ENCODE data around the gene PLEKHG4B. TPM values are rescaled to one million over a fixed set of nuclear protein-coding genes. Genes with fewer than 3 reads are reported as not detected.
"Not testable (repeated sequence)": the region's sequence is repeated elsewhere in the genome, so short reads cannot be mapped to it uniquely, and the experiment has no call there.

The PLEKHG4B gene
- polyA plus RNA-seq, 12 donors, result 0.23 to 15.1 (median 0.72) TPM; not detected in 2

GRCh38 chr5:199197-199949, 107.4 kb downstream of the PLEKHG4B start:
- no peak for DNase-seq

GRCh38 chr5:199950-200645, 108.1 kb downstream of the PLEKHG4B start:
- no peak for DNase-seq

GRCh38 chr5:200985-201384, 109.0 kb downstream of the PLEKHG4B start:
- DNase-seq, result no peak

GRCh38 chr5:201672-202071, 109.7 kb downstream of the PLEKHG4B start:
- DNase-seq, result no peak

- DNase-seq, result no peak
Observed at GRCh38 chr5:203246-203930, 111.4 kb downstream of the PLEKHG4B start.

- no peak for DNase-seq
Observed at GRCh38 chr5:204001-204400, 112.0 kb downstream of the PLEKHG4B start.

GRCh38 chr5:204462-204861, 112.5 kb downstream of the PLEKHG4B start:
- no peak for DNase-seq

- DNase-seq, result no peak
Observed at GRCh38 chr5:204966-205670, 113.2 kb downstream of the PLEKHG4B start.

- no peak for DNase-seq
Observed at GRCh38 chr5:206406-206805, 114.4 kb downstream of the PLEKHG4B start.

- no peak for DNase-seq
Observed at GRCh38 chr5:206927-207536, 115.1 kb downstream of the PLEKHG4B start.

GRCh38 chr5:207599-207998, 115.6 kb downstream of the PLEKHG4B start:
- DNase-seq, result no peak

- no peak for DNase-seq
Observed at GRCh38 chr5:208449-209114, 116.6 kb downstream of the PLEKHG4B start.

GRCh38 chr5:213803-214395, 121.9 kb downstream of the PLEKHG4B start:
- DNase-seq, result no peak

- not testable (repeated sequence) for DNase-seq
Observed at GRCh38 chr5:215256-215655, 123.3 kb downstream of the PLEKHG4B start.

GRCh38 chr5:216076-216475, 124.1 kb downstream of the PLEKHG4B start:
- not testable (repeated sequence) for DNase-seq

- peak; percentile 98 for DNase-seq
Observed at GRCh38 chr5:217494-218456, 125.8 kb downstream of the PLEKHG4B start, which contains the start of the genes CCDC127 and SDHA. TSS of gene CCDC127 (minus strand) at chr5:218153. CDS start at chr5:216849, 1,304 bp downstream. TSS of gene SDHA (plus strand) at chr5:218320. CDS start at chr5:218356, 36 bp downstream.

GRCh38 chr5:218457-219291, 126.7 kb downstream of the PLEKHG4B start:
- DNase-seq, result peak; percentile 15

- no peak for DNase-seq
Observed at GRCh38 chr5:219460-219863, 127.5 kb downstream of the PLEKHG4B start.

Measured in muscle of arm (tissue), 12 donors.